Activated naive CD4-positive, alpha-beta T cell treated with anti-CD3 and anti-CD28 coated beads, Interleukin-2, amount 50 U/mL, for 16 hours (primary cell): ENCODE measurements around the gene PLPPR1.

ENCODE experiments used
- DNase-seq: peaks from one replicate; pipeline ENCODE4 v3.0.0-alpha.2; 2020

Gene PLPPR1

GRCh38 chr9:101354765-101355708 is 326.5 kb downstream of the PLPPR1 start:
- no peak for DNase-seq

- DNase-seq: no peak
Observed at GRCh38 chr9:101356619-101357018, 328.1 kb downstream of the PLPPR1 start.

- DNase-seq: no peak
Observed at GRCh38 chr9:101359679-101360078, 331.2 kb downstream of the PLPPR1 start.

GRCh38 chr9:101360647-101361046 is 332.1 kb downstream of the PLPPR1 start:
- DNase-seq: no peak

GRCh38 chr9:101362450-101362849 is 333.9 kb downstream of the PLPPR1 start:
- no peak for DNase-seq

- no peak for DNase-seq
Observed at GRCh38 chr9:101365181-101365580, 336.7 kb downstream of the PLPPR1 start.

GRCh38 chr9:101366038-101366756 is 337.7 kb downstream of the PLPPR1 start:
- DNase-seq: no peak

- DNase-seq: no peak
Observed at GRCh38 chr9:101367323-101367722, 338.8 kb downstream of the PLPPR1 start.

- no peak for DNase-seq
Observed at GRCh38 chr9:101369286-101369685, 340.8 kb downstream of the PLPPR1 start.

- DNase-seq: no peak
Observed at GRCh38 chr9:101369884-101370531, 341.5 kb downstream of the PLPPR1 start.

GRCh38 chr9:101371813-101372212 is 343.3 kb downstream of the PLPPR1 start:
- no peak for DNase-seq

- no peak for DNase-seq
Observed at GRCh38 chr9:101372327-101373118, 344.0 kb downstream of the PLPPR1 start.
